Lower lobe of right lung (tissue), 2 donors: Measurements from ENCODE around the gene ACBD4. TPM values are rescaled to one million over a fixed set of nuclear protein-coding genes. Genes with fewer than 3 reads are reported as not detected.

Source experiments
- ATAC-seq, 2 donors: fragments of 200-7000 bp; cut with Tn5 transposase; one replicate each; pipeline ENCODE4 v1.9.1; 2020 to 2022; ENCODE audit warnings: mild to moderate bottlenecking in 2 of 2, moderate library complexity in 2 of 2
- DNase-seq: peaks from one replicate; pipeline ENCODE4 v3.0.0-alpha.2; 2020
- H3K27ac ChIP-seq: fragments of 200-600 bp; one replicate; pipeline ENCODE4 v1.8.0; 2022
- H3K27me3 ChIP-seq: fragments of 200-600 bp; one replicate; pipeline ENCODE4 v1.8.0; 2022; ENCODE audit warnings: low read depth
- H3K36me3 ChIP-seq: fragments of 200-600 bp; one replicate; pipeline ENCODE4 v1.8.0; 2022; ENCODE audit warnings: mild to moderate bottlenecking
- H3K4me1 ChIP-seq: fragments of 200-600 bp; one replicate; pipeline ENCODE4 v1.8.0; 2022
- H3K4me3 ChIP-seq: fragments of 200-600 bp; one replicate; pipeline ENCODE4 v1.8.0; 2022; ENCODE audit warnings: mild to moderate bottlenecking
- H3K9me3 ChIP-seq: fragments of 200-600 bp; one replicate; pipeline ENCODE4 v1.8.0; 2022
- intact Hi-C: fragments of 100-400 bp; cut with DNase I; formaldehyde crosslinking; loops from one replicate; pipeline ENCODE4 v1.11.0; 2022
- total RNA-seq: library from RNA; stranded (reverse); fragmentation: NEBNext Ultra II Directional; extraction: Animal tissue kit (Norgen Biotek cat#: 25700); gene quantifications from one replicate; pipeline ENCODE4 v1.2.1, GENCODE V29; 2021
- TF ChIP-seq, protein P1 (sequence below): fragments of 200-600 bp; IDR thresholded peaks from one replicate; pipeline ENCODE4 v1.8.0; 2022; ENCODE audit warnings: antibody characterized with exemption, mild to moderate bottlenecking
- donor health status: DM: no; HTN: yes; CAD: no; lungs with severe emphysema.

ACBD4 gene
- total RNA-seq, 1 donor from 2014 or later, result 16.6 TPM

- intact Hi-C loops, result no loop called here
- ATAC-seq (no peak), DNase-seq (no peak)
- Histone ChIP-seq H3K4me3 (no peak overlapping the region), H3K27ac (no peak overlapping the region), H3K27me3 (no peaks in the 10 kb centered on the region), H3K36me3 (peaks cover 83% of the 10 kb centered on the region), H3K4me1 (no peaks in the 10 kb centered on the region), H3K9me3 (no peaks in the 10 kb centered on the region)
- TF ChIP-seq, protein P1, sequence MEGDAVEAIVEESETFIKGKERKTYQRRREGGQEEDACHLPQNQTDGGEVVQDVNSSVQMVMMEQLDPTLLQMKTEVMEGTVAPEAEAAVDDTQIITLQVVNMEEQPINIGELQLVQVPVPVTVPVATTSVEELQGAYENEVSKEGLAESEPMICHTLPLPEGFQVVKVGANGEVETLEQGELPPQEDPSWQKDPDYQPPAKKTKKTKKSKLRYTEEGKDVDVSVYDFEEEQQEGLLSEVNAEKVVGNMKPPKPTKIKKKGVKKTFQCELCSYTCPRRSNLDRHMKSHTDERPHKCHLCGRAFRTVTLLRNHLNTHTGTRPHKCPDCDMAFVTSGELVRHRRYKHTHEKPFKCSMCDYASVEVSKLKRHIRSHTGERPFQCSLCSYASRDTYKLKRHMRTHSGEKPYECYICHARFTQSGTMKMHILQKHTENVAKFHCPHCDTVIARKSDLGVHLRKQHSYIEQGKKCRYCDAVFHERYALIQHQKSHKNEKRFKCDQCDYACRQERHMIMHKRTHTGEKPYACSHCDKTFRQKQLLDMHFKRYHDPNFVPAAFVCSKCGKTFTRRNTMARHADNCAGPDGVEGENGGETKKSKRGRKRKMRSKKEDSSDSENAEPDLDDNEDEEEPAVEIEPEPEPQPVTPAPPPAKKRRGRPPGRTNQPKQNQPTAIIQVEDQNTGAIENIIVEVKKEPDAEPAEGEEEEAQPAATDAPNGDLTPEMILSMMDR, result no peak
Measured at GRCh38 chr17:45104907-45105624, 30.4 kb upstream of the ACBD4 start.

GRCh38 chr17:45106096-45106495 is 29.4 kb upstream of the ACBD4 start:
- Histone ChIP-seq H3K4me3 (no peak overlapping the region), H3K4me1 (no peaks in the 10 kb centered on the region), H3K9me3 (no peaks in the 10 kb centered on the region), H3K27me3 (no peaks in the 10 kb centered on the region), H3K36me3 (peaks cover 75% of the 10 kb centered on the region), H3K27ac (no peak overlapping the region)
- TF ChIP-seq, protein P1, result no peak
- intact Hi-C loops, result no loop called here
- ATAC-seq (no peak), DNase-seq (no peak)

- intact Hi-C loops, result no loop called here
- Histone ChIP-seq H3K4me3 (no peak overlapping the region), H3K36me3 (peaks cover 70% of the 10 kb centered on the region), H3K9me3 (no peaks in the 10 kb centered on the region), H3K27me3 (no peaks in the 10 kb centered on the region), H3K4me1 (no peaks in the 10 kb centered on the region), H3K27ac (no peak overlapping the region)
- DNase-seq, result no peak
- no peak for ATAC-seq
- TF ChIP-seq, protein P1, result no peak
Measured at GRCh38 chr17:45106582-45106981, 28.9 kb upstream of the ACBD4 start.

- Histone ChIP-seq H3K4me3 (no peak overlapping the region), H3K9me3 (no peaks in the 10 kb centered on the region), H3K27ac (no peak overlapping the region), H3K36me3 (peaks cover 64% of the 10 kb centered on the region), H3K27me3 (no peaks in the 10 kb centered on the region), H3K4me1 (no peaks in the 10 kb centered on the region)
- TF ChIP-seq, protein P1, result no peak
- DNase-seq (no peak), ATAC-seq (no peak)
- intact Hi-C loops, result no loop called here
Measured at GRCh38 chr17:45107293-45108010, 28.0 kb upstream of the ACBD4 start.

GRCh38 chr17:45108051-45108450 is 27.4 kb upstream of the ACBD4 start:
- Histone ChIP-seq H3K4me3 (no peak overlapping the region), H3K36me3 (peaks cover 64% of the 10 kb centered on the region), H3K27me3 (no peaks in the 10 kb centered on the region), H3K27ac (no peak overlapping the region), H3K4me1 (no peaks in the 10 kb centered on the region), H3K9me3 (no peaks in the 10 kb centered on the region)
- intact Hi-C loops, result no loop called here
- ATAC-seq (peak in 1 of 2 donors; percentile 5), DNase-seq (no peak)
- TF ChIP-seq, protein P1, result no peak
